Tibial nerve (tissue), 3 donors: ENCODE measurements around the gene COPA.
"Not testable (repeated sequence)": the region's sequence is repeated elsewhere in the genome, so short reads cannot be mapped to it uniquely, and the experiment has no call there.

ENCODE experiments used
- CTCF ChIP-seq, 5 experiments: fragments of 200-600 bp in 3 of 5; fragments of 450-650 bp in 2 of 5; sonication (generic) in 3 of 5; IDR thresholded peaks; one replicate each; pipeline ENCODE4 v1.5.1; 2016 to 2019; ENCODE audit warnings: antibody characterized with exemption in 5 of 5, mild to moderate bottlenecking in 3 of 5, moderate library complexity in 2 of 5
- POLR2A ChIP-seq, 2 donors: fragments of 450-650 bp; IDR thresholded peaks; one replicate each; pipeline ENCODE4 v1.6.1; 2017; ENCODE audit warnings: antibody characterized with exemption in 2 of 2, mild to moderate bottlenecking in 2 of 2, moderate library complexity in 2 of 2

DNA sequence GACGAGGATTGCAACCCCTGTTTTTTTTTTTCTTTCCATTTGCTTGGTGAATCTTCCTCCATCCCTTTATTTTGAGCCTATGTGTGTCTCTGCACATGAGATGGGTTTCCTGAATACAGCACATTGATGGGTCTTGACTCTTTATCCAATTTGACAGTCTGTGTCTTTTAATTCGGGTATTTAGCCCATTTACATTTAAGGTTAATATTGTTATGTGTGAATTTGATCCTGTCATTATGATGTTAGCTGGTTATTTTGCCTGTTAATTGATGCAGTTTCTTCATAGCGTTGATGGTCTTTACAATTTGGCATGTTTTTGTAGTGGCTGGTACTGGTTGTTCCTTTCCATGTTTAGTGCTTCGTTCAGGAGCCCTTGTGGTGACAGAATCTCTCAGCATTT is 45.4 kb upstream of the COPA start:
- not testable (repeated sequence) for TF ChIP-seq CTCF, POLR2A (IDR thresholded peaks at IDR 0.05)
